Stimulated activated CD8-positive, alpha-beta memory T cell treated with anti-CD3 and anti-CD28 coated beads, Interleukin-7, amount 100 ng/mL, for 4 hours (primary cell): Measurements from ENCODE around the gene PHLDA2.

Experiments
- DNase-seq, 2 donors: peaks; one replicate each; pipeline ENCODE4 v3.0.0-alpha.2; 2020; ENCODE audit warnings: low read depth in 2 of 2

The PHLDA2 gene

GRCh38 chr11:2881981-2882375 is 47.2 kb downstream of the PHLDA2 start:
- DNase-seq: no peak

- DNase-seq: no peak
These were observed 47.9 kb downstream of the PHLDA2 start for GRCh38 chr11:2881076-2881980.

- no peak for DNase-seq
These were observed 48.6 kb downstream of the PHLDA2 start for GRCh38 chr11:2880646-2881045.

GRCh38 chr11:2878782-2879181 is 50.4 kb downstream of the PHLDA2 start:
- DNase-seq: no peak
